ENCODE data around the gene ZNF777.

The ZNF777 gene

DNA sequence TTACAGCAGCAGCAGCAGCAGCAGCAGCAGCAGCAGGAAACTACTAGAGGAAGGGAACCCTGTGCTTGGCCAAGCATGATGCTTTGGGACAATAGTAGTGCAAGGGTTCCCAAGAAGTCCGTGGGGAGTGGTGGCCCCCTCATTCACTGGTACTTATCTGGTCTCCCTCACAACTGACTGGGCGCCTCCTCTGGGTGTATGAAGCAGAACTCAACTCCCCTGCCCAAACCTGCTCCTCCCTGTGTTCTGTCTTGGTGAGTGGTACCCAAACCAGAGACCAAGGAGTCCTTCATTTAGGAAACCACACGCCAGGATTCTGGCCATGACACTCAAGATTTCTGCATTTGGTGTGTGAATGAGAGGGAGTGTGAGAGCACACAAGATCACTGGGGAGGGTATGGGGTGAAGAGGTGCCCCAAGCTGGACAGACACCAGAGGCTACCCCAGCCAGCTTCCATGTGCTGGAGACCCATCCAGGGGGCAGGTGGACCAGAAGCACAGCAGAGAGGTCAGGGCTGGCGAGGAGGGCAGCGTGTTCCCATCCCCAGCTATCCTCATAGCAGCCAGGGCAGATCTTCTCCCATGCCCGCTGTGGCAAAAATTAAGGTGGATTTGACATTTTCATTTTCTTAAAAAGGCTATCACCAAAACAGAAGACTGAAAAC is 10.6 kb upstream of the ZNF777 start:
- Histone ChIP-seq H3K79me1 (replicated peaks; ENCODE audit: low read length, poor library complexity, severe bottlenecking) (peaks cover 26% of the 10 kb centered on the region), H3K27ac (ENCODE audit: low read length, poor library complexity, severe bottlenecking) (no peak overlapping the region), H2BK12ac (ENCODE audit: low read length in 2 of 2) (no peak overlapping the region), H2AK5ac (ENCODE audit: low read length, severe bottlenecking) (no peak overlapping the region), H2BK15ac (ENCODE audit: low read depth, poor library complexity, severe bottlenecking) (no peak overlapping the region), H3K18ac (ENCODE audit: low read depth in 1 of 2, low read length in 2 of 2) (no peak overlapping the region), H3K9ac (ENCODE audit: low read length) (no peak overlapping the region), H3K4me2 (ENCODE audit: low read length, poor library complexity, severe bottlenecking) (no peak overlapping the region), H4K91ac (ENCODE audit: low read length) (no peak overlapping the region), H3K4ac (ENCODE audit: low read depth in 1 of 2, low read length in 2 of 2) (no peak overlapping the region), H2BK120ac (ENCODE audit: low read depth, low read length) (no peak overlapping the region), H3K9me3 (ENCODE audit: control insufficient read depth, low read length) (peaks cover 9% of the 10 kb centered on the region), H2AFZ (ENCODE audit: low read depth, low read length) (no peak overlapping the region), H4K8ac (ENCODE audit: low read length) (no peak overlapping the region), H3K27me3 (ENCODE audit: control insufficient read depth in 1 of 2, insufficient read depth in 1 of 2, low read length in 2 of 2) (no peaks in the 10 kb centered on the region), H2BK5ac (ENCODE audit: low read depth, low read length, poor library complexity, severe bottlenecking) (no peak overlapping the region), H3K4me1 (ENCODE audit: control insufficient read depth, insufficient read depth, low read depth, low read length) (peaks cover 2% of the 10 kb centered on the region), H3K4me3 (ENCODE audit: insufficient read depth in 1 of 2, low read depth in 1 of 2, low read length in 2 of 2) (no peak overlapping the region), H3K14ac (ENCODE audit: low read length in 2 of 2) (no peak overlapping the region), H3K36me3 (ENCODE audit: control insufficient read depth in 1 of 2, insufficient read depth in 2 of 2, low read depth in 1 of 2, low read length in 2 of 2) (peaks cover 47 to 57% of the 10 kb centered on the region in 2 experiments), H3K23ac (ENCODE audit: low read length in 2 of 2) (no peak overlapping the region)
- WGBS = 90% methylated on average over 3 of the region's 6 CpGs
- DNase-seq = no peak

DNA sequence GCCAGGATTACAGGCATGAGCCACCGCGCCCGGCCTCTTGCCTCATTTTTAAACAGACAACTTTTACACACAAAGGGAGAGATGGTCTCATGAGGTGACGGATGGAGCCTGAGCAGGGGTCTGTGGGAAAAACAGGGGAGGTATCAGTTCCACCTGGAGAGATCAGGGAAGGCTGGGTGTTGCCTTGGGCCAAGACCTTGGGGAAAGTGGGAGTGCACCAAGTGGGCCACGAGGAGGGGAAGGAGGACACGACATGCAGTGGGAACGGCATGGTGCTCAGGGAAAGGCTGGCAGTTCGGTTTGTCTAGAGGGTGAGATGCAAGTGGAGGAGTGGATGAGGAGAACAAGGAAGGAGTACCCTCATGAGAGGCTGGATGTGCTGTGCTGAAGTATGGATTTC is 8.9 kb upstream of the ZNF777 start:
- no peak overlapping the region for H2AK5ac ChIP-seq (ENCODE audit: low read length, severe bottlenecking)
- no peak overlapping the region for H3K27ac ChIP-seq (ENCODE audit: low read length, poor library complexity, severe bottlenecking)
- H3K4me1 ChIP-seq (ENCODE audit: control insufficient read depth, insufficient read depth, low read depth, low read length) = peaks cover 2% of the 10 kb centered on the region
- H2BK15ac ChIP-seq (ENCODE audit: low read depth, poor library complexity, severe bottlenecking) = no peak overlapping the region
- H4K8ac ChIP-seq (ENCODE audit: low read length) = no peak overlapping the region
- no peak overlapping the region for H2BK12ac ChIP-seq (ENCODE audit: low read length in 2 of 2)
- DNase-seq = no peak
- H3K9me3 ChIP-seq (ENCODE audit: control insufficient read depth, low read length) = peaks cover 14% of the 10 kb centered on the region
- H3K14ac ChIP-seq (ENCODE audit: low read length in 2 of 2) = no peak overlapping the region
- H3K27me3 ChIP-seq (ENCODE audit: control insufficient read depth in 1 of 2, insufficient read depth in 1 of 2, low read length in 2 of 2) = no peaks in the 10 kb centered on the region
- peaks cover 20% of the 10 kb centered on the region for H3K79me1 ChIP-seq (replicated peaks; ENCODE audit: low read length, poor library complexity, severe bottlenecking)
- no peak overlapping the region for H3K4me3 ChIP-seq (ENCODE audit: insufficient read depth in 1 of 2, low read depth in 1 of 2, low read length in 2 of 2)
- H2BK5ac ChIP-seq (ENCODE audit: low read depth, low read length, poor library complexity, severe bottlenecking) = no peak overlapping the region
- H4K91ac ChIP-seq (ENCODE audit: low read length) = no peak overlapping the region
- H2BK120ac ChIP-seq (ENCODE audit: low read depth, low read length) = no peak overlapping the region
- no peak overlapping the region for H3K9ac ChIP-seq (ENCODE audit: low read length)
- no peak overlapping the region for H2AFZ ChIP-seq (ENCODE audit: low read depth, low read length)
- 84% methylated on average over 5 of the region's 8 CpGs for WGBS
- H3K23ac ChIP-seq (ENCODE audit: low read length in 2 of 2) = no peak overlapping the region
- H3K4ac ChIP-seq (ENCODE audit: low read depth in 1 of 2, low read length in 2 of 2) = no peak overlapping the region
- no peak overlapping the region for H3K18ac ChIP-seq (ENCODE audit: low read depth in 1 of 2, low read length in 2 of 2)
- H3K36me3 ChIP-seq (ENCODE audit: control insufficient read depth in 1 of 2, insufficient read depth in 2 of 2, low read depth in 1 of 2, low read length in 2 of 2) = peaks cover 34 to 44% of the 10 kb centered on the region in 2 experiments
- H3K4me2 ChIP-seq (ENCODE audit: low read length, poor library complexity, severe bottlenecking) = no peak overlapping the region

DNA sequence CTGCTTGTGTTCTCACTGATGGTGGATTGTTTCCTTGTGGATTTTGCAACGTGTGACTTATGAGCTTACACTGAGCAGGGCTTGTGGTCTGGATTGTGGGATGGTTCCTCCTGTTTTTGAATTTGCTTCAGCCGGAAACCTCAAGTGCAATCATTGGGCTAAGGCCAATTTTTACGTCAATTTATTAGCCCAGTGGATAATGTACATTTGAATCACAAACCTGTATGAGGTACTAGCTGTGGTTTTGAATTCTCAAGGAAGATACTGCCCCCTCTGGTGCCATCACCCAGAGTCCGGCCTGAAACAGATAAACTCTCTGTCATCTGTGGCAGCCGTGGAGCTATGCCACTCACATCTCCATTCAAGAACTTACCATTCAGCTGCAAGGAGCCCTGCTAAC is 7.3 kb upstream of the ZNF777 start:
- H3K4ac ChIP-seq (ENCODE audit: low read depth in 1 of 2, low read length in 2 of 2) = no peak overlapping the region
- no peak overlapping the region for H3K9ac ChIP-seq (ENCODE audit: low read length)
- peaks cover 19 to 30% of the 10 kb centered on the region in 2 experiments for H3K36me3 ChIP-seq (ENCODE audit: control insufficient read depth in 1 of 2, insufficient read depth in 2 of 2, low read depth in 1 of 2, low read length in 2 of 2)
- peaks cover 14% of the 10 kb centered on the region for H3K9me3 ChIP-seq (ENCODE audit: control insufficient read depth, low read length)
- H2AFZ ChIP-seq (ENCODE audit: low read depth, low read length) = no peak overlapping the region
- no peak overlapping the region for H2BK15ac ChIP-seq (ENCODE audit: low read depth, poor library complexity, severe bottlenecking)
- H4K8ac ChIP-seq (ENCODE audit: low read length) = no peak overlapping the region
- peaks cover 8% of the 10 kb centered on the region for H3K79me1 ChIP-seq (replicated peaks; ENCODE audit: low read length, poor library complexity, severe bottlenecking)
- no peak overlapping the region for H3K4me3 ChIP-seq (ENCODE audit: insufficient read depth in 1 of 2, low read depth in 1 of 2, low read length in 2 of 2)
- WGBS = 92% methylated on average over 5 of the region's 5 CpGs
- H3K27me3 ChIP-seq (ENCODE audit: control insufficient read depth in 1 of 2, insufficient read depth in 1 of 2, low read length in 2 of 2) = no peaks in the 10 kb centered on the region
- H2BK5ac ChIP-seq (ENCODE audit: low read depth, low read length, poor library complexity, severe bottlenecking) = no peak overlapping the region
- H3K27ac ChIP-seq (ENCODE audit: low read length, poor library complexity, severe bottlenecking) = no peak overlapping the region
- H3K18ac ChIP-seq (ENCODE audit: low read depth in 1 of 2, low read length in 2 of 2) = no peak overlapping the region
- H3K4me2 ChIP-seq (ENCODE audit: low read length, poor library complexity, severe bottlenecking) = no peak overlapping the region
- H2AK5ac ChIP-seq (ENCODE audit: low read length, severe bottlenecking) = no peak overlapping the region
- no peak overlapping the region for H2BK12ac ChIP-seq (ENCODE audit: low read length in 2 of 2)
- no peak overlapping the region for H2BK120ac ChIP-seq (ENCODE audit: low read depth, low read length)
- no peak overlapping the region for H3K23ac ChIP-seq (ENCODE audit: low read length in 2 of 2)
- no peak overlapping the region for H4K91ac ChIP-seq (ENCODE audit: low read length)
- H3K4me1 ChIP-seq (ENCODE audit: control insufficient read depth, insufficient read depth, low read depth, low read length) = no peaks in the 10 kb centered on the region
- no peak overlapping the region for H3K14ac ChIP-seq (ENCODE audit: low read length in 2 of 2)
- DNase-seq = no peak

DNA sequence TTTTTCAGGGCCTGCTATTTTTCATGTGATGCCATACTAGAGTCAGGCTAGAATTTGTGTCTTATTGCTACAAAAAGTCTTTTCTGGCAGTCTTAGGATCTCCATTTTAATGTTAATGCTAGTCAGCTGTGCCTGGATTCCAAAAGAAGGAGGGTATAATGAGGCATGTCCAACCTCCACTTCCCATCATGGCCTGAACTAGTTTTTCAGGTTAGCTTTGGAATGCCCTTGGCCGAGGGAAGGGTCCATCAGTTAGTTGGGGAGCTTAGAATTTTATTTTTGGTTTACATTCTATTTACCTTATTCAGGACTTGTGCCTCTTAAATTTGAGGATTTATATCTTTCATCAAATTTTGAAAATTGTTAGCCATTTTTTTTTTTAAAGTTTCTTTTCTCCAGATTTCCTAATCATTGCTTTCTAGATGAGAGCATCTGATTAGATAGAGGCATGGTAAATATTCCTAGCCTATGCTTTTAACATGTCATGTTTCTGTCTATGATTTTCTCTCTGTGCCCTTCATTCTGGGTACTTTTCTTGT is 6.5 kb upstream of the ZNF777 start:
- Histone ChIP-seq H3K4ac (ENCODE audit: low read depth in 1 of 2, low read length in 2 of 2) (no peak overlapping the region), H3K4me3 (ENCODE audit: insufficient read depth in 1 of 2, low read depth in 1 of 2, low read length in 2 of 2) (no peak overlapping the region), H3K27ac (ENCODE audit: low read length, poor library complexity, severe bottlenecking) (no peak overlapping the region), H4K91ac (ENCODE audit: low read length) (no peak overlapping the region), H2AFZ (ENCODE audit: low read depth, low read length) (no peak overlapping the region), H2BK15ac (ENCODE audit: low read depth, poor library complexity, severe bottlenecking) (no peak overlapping the region), H4K8ac (ENCODE audit: low read length) (no peak overlapping the region), H2BK5ac (ENCODE audit: low read depth, low read length, poor library complexity, severe bottlenecking) (no peak overlapping the region), H3K36me3 (ENCODE audit: control insufficient read depth in 1 of 2, insufficient read depth in 2 of 2, low read depth in 1 of 2, low read length in 2 of 2) (peaks cover 11 to 21% of the 10 kb centered on the region in 2 experiments), H3K9ac (ENCODE audit: low read length) (no peak overlapping the region), H3K23ac (ENCODE audit: low read length in 2 of 2) (no peak overlapping the region), H3K79me1 (replicated peaks; ENCODE audit: low read length, poor library complexity, severe bottlenecking) (peaks cover 2% of the 10 kb centered on the region), H3K4me1 (ENCODE audit: control insufficient read depth, insufficient read depth, low read depth, low read length) (no peaks in the 10 kb centered on the region), H3K27me3 (ENCODE audit: control insufficient read depth in 1 of 2, insufficient read depth in 1 of 2, low read length in 2 of 2) (no peaks in the 10 kb centered on the region), H2BK120ac (ENCODE audit: low read depth, low read length) (no peak overlapping the region), H3K4me2 (ENCODE audit: low read length, poor library complexity, severe bottlenecking) (no peak overlapping the region), H3K18ac (ENCODE audit: low read depth in 1 of 2, low read length in 2 of 2) (no peak overlapping the region), H2BK12ac (ENCODE audit: low read length in 2 of 2) (no peak overlapping the region), H3K9me3 (ENCODE audit: control insufficient read depth, low read length) (peaks cover 14% of the 10 kb centered on the region), H2AK5ac (ENCODE audit: low read length, severe bottlenecking) (no peak overlapping the region), H3K14ac (ENCODE audit: low read length in 2 of 2) (no peak overlapping the region)
- DNase-seq = no peak
- no CpG with 5 or more reads among the region's 1 CpG for WGBS

Data from mesenchymal stem cell (in vitro differentiated cells and primary cell).